PC-9 (cell line): ENCODE results near the gene ZNF586.
"Not testable (repeated sequence)": the region's sequence is repeated elsewhere in the genome, so short reads cannot be mapped to it uniquely, and the experiment has no call there.

Source experiments
- EZH2 ChIP-seq: fragments of 200-600 bp; sonication (generic); IDR thresholded peaks from 2 replicates; pipeline ENCODE4 v1.8.0; 2017; ENCODE audit warnings: antibody characterized with exemption, low read depth
- TF ChIP-seq, protein P1 (sequence below): fragments of 200-600 bp; sonication (generic); conservative IDR thresholded peaks from 2 replicates; pipeline ENCODE4 v1.6.1; 2017; ENCODE audit warnings: mixed run types, antibody characterized with exemption, mild to moderate bottlenecking, moderate library complexity

DNA sequence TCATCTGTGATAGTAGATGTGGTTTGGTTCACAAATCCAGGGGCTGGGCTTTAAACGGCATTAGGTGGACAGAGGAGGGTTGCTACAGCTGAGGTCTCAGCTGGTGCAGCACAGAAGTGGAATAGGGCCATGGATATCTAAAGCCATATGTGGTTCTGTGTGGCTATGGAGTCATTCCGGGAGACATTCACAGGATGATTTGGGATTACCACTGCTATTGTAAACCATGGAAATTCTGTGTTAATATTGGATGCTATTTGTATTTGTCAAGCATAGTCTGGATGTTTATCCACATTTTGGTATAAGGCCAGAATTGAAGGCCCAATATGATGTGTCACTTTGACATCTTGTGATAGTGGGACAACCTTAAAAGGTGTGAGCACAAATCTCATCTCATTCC, 53.7 kb downstream of the ZNF586 start:
- TF ChIP-seq, protein P1, sequence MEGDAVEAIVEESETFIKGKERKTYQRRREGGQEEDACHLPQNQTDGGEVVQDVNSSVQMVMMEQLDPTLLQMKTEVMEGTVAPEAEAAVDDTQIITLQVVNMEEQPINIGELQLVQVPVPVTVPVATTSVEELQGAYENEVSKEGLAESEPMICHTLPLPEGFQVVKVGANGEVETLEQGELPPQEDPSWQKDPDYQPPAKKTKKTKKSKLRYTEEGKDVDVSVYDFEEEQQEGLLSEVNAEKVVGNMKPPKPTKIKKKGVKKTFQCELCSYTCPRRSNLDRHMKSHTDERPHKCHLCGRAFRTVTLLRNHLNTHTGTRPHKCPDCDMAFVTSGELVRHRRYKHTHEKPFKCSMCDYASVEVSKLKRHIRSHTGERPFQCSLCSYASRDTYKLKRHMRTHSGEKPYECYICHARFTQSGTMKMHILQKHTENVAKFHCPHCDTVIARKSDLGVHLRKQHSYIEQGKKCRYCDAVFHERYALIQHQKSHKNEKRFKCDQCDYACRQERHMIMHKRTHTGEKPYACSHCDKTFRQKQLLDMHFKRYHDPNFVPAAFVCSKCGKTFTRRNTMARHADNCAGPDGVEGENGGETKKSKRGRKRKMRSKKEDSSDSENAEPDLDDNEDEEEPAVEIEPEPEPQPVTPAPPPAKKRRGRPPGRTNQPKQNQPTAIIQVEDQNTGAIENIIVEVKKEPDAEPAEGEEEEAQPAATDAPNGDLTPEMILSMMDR, result not testable (repeated sequence)
- TF ChIP-seq EZH2, result not testable (repeated sequence)
